Stimulated activated CD4-positive, alpha-beta T cell treated with anti-CD3 and anti-CD28 coated beads, Interleukin-1b, Interleukin-23, amount 100 ng/mL, for 1 hour (primary cell): ENCODE data around the gene SV2C.

Source experiments
- DNase-seq, 2 donors: peaks; one replicate each; pipeline ENCODE4 v3.0.0-alpha.2; 2020; ENCODE audit warnings: low read depth in 2 of 2

The SV2C gene

DNA sequence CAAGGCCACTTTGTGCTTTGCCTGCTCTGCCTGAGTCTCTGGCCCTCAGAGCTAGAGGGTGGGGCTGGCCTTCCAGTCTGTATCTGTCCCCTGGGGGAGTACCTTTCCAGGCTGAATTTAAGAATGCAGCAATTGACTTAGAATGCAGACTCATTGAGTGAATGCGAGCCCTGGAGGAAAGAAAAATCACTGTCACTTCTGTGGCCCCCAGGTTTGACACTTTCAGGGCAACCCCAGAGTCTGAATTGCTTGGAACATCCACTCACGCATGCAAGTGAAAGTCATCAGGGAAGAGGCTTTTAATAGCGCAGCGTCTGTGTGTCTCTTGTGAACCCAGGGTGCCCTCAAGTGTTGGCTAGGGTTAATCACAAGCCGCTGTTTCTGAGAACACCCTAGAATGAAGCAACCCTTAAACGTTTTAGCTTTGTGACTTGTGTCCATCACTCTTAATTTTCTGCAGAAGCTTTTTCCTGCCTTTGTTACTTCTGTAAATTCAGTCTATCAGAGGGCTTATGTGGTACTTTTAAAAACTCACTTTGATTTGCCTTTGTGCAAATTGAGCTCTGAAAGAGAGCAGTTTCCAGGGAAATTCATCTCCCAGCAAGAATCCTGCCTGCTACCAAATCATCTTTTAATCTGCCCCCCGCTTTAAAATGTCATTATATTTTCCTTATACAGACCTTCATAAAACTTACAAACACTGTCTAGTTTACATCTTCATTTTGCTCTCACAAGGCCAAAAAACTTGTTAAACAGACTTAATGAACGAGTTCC, 173.1 kb downstream of the SV2C start:
- DNase-seq: peak in 1 of 2 donors; percentile 19

DNA sequence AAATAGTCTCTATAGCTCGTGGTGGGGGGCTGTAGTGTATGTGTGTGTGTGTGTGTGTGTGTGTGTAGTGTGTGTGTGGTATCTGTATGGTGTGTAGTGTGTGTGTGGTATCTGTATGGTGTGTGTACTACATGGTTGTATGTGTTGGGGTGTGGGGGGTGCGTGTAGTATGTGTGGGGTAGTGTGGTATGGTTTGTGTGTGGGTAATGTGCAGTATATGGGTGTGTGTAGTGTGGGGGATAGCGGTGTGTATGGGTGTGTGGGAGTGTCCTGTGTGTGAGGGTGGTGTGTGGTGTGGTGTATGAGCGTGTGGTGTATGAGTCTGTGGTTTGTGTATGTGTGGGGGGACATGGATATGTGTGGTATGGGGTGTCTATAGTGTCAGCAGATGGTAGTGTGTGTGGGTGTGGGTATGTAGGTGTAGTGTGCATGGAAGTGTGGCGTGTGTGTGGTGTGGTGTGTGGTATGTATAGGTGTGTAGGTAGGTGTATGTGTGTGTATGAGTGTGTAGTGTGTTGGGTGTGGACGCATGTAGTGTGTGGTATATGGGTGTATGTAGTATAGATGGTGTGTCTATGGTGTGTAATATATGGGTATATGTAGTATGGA, 174.1 kb downstream of the SV2C start:
- DNase-seq: no peak

DNA sequence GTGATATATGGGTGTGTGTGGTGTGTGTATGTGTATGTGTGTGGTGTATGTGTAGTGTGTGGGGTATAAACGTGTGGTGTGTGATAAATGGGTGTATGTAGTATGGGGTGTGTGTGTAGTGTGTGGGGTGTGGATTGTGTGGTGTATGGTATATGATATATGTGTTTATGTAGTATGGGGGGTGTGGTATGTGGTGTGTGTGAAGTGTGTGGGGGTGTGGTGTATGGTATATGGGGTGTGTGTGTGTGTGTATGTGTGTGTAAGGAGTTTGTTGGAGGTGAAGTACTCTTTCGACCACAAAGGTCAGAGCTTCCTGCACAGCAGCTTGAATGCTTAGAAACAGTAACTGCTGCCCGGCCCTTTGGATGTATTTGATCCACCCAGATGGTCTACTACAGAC, 174.7 kb downstream of the SV2C start:
- no peak for DNase-seq

GRCh38 chr5:76264681-76265080, 181.5 kb downstream of the SV2C start:
- DNase-seq: no peak

DNA sequence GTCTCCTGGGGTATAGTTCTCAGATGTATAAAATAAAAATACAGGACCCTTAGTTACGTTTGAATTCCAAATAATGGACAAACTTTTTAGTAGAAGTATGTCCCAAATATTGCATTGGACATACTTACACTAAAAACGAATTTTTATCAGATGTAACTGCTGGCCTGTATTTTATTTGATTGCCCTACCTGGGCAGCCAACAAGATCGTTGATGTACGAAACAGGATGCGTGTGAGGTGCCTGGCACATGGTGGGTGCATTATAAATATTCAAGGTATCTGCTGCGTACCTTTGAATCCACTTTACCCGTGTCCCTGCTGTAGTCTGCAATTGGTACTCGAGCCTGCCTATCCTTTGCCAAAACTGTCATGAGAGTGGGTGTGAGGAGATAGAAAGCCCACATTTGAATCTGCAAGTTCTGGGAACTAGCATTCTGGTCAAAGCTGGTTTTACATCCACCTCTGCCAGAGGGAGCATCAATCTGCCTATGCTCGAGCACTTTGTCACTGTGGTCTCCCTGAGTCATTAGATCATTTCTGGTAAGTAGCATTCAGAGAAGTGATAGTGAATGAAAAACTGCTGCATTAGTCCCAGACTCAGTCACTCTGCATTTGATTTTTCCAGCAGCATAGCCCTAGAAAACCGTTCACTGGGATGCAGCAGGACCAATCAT, 186.2 kb downstream of the SV2C start:
- DNase-seq: no peak

GRCh38 chr5:76269932-76270610, 186.9 kb downstream of the SV2C start:
- DNase-seq: no peak

DNA sequence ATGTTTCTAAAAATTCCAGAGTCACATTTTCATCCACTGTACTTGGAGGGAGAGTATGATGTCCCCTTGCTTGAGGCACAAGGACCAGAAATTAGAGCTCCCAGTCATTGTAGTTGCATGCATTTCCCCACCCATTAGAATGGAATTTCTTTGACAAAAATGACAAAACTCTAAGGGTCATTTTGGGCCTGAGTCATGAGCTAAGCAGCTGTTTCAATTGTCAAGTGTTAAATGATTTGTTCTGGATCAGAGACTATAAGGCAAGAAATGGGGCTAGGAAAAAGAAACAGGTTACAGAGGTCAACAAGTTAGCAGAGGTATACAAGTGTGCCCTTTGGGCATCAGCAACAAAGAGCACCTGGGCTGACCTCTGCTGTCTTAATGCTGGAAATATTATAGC, 188.7 kb downstream of the SV2C start:
- no peak for DNase-seq

GRCh38 chr5:76273206-76273885, 190.2 kb downstream of the SV2C start:
- no peak for DNase-seq

DNA sequence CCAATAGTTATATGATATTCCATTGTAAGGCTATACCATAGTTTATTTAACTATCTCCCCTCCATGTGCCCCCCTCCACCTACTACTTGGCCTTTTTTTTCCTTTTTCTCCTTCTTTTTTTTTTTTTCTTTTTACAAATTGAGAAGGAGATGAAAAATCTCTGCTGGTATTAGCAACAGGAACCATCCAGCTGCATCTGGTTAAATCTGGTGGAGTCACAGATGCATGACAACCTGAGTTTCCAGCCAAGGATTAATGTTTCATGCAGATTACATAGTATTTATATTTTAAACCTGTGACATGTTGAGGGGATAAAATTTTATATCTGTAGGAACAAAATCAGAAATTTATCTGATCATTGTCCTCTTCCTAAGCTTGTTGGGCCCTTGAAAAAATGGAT, 191.4 kb downstream of the SV2C start:
- DNase-seq: no peak

- DNase-seq: no peak
Measured at GRCh38 chr5:76277736-76278135, 194.6 kb downstream of the SV2C start.

GRCh38 chr5:76278261-76278789, 195.1 kb downstream of the SV2C start:
- no peak for DNase-seq

DNA sequence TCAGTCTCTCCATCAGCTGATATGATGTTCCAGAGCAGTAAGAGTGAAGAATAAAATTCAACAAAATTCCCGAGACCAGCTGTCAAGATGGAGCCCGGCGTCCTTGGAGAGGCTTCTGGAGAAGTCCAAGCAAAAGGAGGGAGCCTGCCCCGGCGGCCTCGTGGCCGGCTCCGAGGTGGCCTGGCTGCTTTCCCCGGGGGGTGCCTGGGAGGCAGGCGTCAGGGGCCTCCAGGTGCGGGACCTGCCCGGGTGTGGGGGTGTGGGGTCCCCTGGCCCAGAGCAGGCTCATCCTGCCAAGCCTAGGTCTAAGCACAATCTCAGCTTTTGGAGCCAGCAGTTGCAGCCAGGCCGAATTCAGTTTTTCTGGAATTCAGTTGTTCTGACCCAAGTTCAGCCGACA, 197.3 kb downstream of the SV2C start:
- DNase-seq: no peak

DNA sequence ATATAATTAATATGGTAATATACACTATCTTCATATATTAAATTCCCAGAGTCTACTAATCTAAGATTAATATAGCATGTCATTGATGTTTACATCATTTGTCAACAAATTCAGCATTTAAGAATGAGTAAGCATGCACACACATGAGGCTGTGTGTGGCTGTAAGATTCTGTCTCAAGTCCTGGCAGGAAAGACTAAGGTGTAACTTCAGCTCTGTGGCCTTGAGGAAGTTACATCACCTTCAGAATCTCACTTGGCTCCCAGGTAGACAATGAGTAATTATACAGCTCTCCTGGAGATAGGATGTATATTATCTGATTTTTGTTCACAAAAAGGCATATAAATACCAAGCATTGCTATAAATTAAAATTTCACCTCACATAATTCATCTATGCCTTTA, 200.5 kb downstream of the SV2C start:
- no peak for DNase-seq

DNA sequence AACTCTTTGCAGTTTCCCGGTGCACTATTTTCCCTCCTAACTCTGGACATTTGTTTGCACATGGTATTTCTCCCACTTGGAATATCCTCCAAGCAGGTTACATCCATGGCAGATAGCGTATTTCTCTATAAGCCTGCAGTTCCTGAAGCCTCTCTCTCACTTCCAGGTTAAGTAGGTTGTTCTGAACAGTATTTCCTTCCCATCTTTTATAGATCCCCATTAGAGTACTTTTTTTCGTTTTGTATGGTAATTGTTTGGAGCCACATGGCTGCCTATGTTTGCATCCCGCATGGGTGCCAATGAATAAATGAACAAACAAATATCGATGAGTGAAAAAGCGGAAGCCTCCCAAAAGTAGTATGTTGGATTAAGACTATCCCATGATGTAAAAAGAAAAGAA, 206.5 kb downstream of the SV2C start:
- DNase-seq: no peak

GRCh38 chr5:76290321-76290757, 207.2 kb downstream of the SV2C start:
- no peak for DNase-seq

DNA sequence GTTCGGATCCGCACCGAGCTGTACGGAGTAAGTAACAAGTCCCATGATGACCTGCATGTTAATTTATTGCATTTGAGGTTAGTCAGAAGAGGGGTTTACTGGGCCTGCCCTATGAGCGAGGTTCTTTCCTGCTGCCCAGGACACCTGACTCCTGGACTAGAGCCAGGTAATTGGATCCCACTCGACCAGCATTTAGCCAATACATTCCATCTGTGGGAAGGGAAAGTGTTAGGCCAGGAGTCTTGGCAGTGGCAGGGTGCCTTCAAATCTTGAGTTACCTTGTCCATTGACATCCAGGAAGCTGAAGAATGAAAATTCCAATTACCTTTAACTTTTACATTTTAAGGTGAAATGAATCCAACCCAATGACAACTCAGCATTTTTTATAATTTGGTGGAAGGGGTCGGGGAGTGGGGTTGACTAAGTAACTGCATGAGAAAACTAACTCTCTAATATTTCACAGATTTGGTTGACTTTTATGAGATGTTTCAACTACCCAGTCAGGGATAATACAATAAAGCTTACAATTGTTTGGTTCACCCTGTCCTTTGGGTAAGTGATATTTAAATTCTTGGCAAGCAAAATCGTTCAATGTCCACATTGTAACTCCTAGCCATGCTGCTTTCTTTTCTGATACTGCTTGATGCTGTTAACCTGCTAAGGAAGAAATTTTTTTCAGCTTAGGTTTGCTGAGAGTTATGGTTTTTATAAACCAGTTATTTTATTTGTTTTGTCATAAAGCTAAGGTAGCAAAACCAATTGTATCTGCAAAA, 208.3 kb downstream of the SV2C start:
- DNase-seq: no peak

GRCh38 chr5:76292620-76293322, 209.6 kb downstream of the SV2C start:
- DNase-seq: no peak

GRCh38 chr5:76294573-76294972, 211.4 kb downstream of the SV2C start:
- no peak for DNase-seq

GRCh38 chr5:76298852-76299251, 215.7 kb downstream of the SV2C start:
- DNase-seq: no peak

DNA sequence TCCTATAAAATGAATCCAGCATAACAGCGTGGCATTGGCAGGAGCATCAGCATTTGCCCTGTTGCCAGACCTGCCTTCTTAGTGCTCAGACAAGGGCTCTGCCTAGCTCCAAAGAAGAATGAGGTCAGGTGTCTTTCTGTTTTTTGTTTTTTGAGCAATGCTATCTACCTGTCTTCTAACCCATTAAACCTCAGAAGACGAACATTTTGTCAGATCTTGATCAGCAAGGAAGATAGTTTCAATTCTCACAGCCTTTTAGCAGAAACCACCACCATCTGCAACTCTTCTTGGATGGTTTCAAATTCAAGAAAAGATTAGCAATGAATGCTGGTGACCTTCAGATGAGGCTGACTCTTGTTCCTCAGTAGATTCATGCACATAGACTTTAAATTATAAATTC, 216.4 kb downstream of the SV2C start:
- DNase-seq: no peak
